GM12801 (cell line): ENCODE results near the gene ACSF3.

ENCODE experiments used
- TF ChIP-seq, protein P1 (sequence below): IDR thresholded peaks from one replicate; pipeline ENCODE4 v1.5.1; 2011; ENCODE audit warnings: control low read depth; ENCODE audit not compliant: insufficient read length; ENCODE audit errors: extremely low read depth

Gene ACSF3

GRCh38 chr16:89064606-89065457, 28.8 kb upstream of the ACSF3 start:
- TF ChIP-seq, protein P1, sequence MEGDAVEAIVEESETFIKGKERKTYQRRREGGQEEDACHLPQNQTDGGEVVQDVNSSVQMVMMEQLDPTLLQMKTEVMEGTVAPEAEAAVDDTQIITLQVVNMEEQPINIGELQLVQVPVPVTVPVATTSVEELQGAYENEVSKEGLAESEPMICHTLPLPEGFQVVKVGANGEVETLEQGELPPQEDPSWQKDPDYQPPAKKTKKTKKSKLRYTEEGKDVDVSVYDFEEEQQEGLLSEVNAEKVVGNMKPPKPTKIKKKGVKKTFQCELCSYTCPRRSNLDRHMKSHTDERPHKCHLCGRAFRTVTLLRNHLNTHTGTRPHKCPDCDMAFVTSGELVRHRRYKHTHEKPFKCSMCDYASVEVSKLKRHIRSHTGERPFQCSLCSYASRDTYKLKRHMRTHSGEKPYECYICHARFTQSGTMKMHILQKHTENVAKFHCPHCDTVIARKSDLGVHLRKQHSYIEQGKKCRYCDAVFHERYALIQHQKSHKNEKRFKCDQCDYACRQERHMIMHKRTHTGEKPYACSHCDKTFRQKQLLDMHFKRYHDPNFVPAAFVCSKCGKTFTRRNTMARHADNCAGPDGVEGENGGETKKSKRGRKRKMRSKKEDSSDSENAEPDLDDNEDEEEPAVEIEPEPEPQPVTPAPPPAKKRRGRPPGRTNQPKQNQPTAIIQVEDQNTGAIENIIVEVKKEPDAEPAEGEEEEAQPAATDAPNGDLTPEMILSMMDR = no peak

- TF ChIP-seq, protein P1 = no peak
These were observed 28.2 kb upstream of the ACSF3 start for GRCh38 chr16:89065458-89065822.

DNA sequence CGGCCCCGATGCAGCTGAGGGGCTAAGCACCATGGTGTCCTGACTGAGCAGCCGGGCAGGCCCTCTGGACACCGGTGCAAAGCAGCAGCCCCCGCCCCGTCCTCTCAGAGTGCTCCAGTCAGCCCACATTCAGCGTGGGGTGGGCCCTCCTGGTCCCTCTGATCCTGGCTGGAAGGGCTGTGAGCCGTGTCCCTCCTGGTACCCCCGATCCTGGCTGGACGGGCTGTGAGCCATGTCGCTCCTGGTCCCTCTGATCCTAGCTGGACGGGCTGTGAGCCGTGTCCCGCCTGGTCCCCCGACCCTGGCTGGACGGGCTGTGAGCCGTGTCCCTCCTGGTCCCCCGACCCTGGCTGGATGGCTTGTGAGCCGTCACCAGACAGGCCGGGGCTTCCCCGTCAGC, 26.9 kb upstream of the ACSF3 start:
- TF ChIP-seq, protein P1 = no peak

DNA sequence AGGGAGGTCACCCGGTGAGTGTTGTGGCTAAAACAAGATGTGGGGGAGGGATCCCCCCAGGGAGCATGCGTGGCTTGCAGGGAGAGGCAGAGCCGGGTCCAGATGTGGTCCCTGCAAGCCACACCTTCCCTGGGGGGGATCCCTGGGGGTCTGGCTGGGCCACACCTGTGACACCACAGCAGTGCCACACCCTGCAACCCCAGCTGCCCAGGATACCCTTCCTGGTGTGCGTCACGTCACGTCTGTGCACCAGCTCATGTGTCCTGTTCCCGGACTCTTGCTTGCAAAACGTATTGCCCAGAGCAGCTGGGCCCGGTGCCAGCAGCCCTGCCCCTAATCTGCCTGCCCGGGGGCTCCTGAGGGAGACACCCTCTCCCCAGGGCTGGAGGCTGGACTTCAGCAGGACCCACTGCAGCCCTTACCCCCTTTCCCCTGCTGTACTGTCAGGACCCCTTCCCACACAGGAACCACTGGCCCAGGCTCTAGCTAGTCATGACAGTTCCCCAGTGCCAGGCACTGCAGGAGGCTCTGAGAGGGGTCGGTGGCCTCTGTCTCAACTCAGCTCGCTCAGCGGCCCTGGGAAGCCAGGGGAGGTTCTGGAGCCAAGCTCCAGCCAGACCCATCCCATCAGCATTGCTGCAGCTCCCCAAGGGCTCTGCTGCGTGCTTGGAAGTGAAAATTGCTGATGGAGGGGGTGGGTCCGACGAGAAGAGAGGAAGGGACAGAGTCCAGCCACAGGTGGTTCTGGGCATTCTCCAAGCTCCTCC, 25.8 kb upstream of the ACSF3 start:
- TF ChIP-seq, protein P1 = no peak

DNA sequence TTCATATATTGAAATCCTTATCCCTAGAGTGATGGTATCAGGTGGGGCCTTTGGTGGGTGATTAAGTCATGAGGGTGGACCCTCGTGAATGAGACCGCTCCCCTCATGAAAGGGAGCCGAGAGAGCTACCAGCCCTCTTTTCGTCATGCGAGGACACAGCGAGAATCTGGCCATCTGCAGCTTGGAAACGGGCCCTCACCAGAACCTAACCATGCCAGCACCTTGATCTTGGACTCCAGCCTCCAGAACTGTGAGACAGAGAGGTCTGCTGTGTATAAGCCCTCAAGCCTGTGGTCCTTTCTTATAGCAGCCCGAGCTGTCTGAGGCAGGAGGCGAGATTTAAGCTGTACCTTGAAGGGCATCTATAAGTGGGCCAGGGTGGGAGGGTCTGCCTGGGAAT, 23.7 kb upstream of the ACSF3 start:
- TF ChIP-seq, protein P1 = no peak

GRCh38 chr16:89070590-89070989, 23.1 kb upstream of the ACSF3 start:
- TF ChIP-seq, protein P1 = no peak

DNA sequence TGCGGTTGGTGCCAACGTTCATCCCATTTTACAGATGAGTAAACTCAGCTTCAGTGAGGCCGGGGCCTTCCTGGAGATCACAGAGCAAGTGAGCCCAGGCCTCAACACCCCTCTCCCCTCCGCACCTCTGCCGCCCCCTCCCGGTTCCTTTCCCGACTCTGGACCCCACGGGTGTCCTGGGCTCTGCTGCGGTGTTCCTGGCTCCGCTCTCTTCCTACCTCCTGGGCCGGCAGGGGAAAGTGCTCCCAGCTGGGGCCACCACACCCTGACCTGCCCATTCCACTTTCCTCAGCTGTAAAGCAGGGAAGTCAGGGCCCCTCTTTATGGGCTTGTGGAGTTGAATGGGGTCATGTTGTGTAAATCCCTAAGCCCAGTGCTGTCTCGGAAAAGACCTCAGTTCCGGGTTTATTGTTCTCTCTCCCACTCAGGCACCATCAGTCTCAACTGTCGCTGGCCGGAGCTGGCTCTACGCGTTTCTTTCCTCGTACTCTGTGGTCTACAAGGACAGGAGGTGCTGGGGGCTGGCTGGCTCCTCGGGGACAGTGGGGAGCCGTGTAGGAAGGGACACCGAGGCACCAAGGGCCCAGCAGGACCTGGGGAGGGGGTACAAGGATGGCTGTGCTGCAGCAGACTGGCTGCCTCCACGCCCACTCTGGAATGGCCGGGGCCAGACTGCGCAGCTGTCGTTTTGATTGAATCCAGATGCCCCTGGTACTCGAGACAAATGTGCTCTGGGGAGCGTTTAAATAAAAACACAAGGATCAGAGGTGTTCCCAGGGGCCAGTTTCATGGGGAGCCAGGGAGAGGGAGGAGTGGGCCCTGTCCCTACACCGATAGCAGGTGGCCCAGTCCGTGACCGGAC, 21.7 kb upstream of the ACSF3 start:
- TF ChIP-seq, protein P1 = no peak
